ENCODE results near the gene FERMT1. TPM values are rescaled to one million over a fixed set of nuclear protein-coding genes. Genes with fewer than 3 reads are reported as not detected.

The FERMT1 gene
- total RNA-seq, 1 experiment from 2014 or later = 30.1 TPM

DNA sequence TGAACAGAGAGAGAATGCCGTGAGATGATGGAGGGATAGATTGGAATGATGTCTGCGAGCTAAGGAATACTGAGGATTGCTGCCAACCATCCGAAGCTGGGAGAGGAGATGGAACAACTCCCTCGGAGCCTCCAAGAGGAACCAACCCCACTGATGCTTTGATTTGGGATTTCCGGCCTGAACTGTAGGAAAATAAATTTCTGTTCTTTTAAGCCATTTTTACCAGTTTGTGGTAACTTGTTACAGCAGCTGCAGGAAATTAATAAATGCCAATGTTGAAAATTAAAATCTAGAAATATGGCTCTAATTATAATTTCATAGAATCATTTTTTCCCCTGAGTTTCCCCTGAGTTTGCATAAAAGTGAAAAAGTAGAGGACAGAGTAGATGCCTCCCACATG lies 83.1 kb downstream of the FERMT1 start:
- ChIA-PET POLR2A (no interaction called here), CTCF (no interaction called here)
- Histone ChIP-seq H3K27me3 (replicated peaks; ENCODE audit: control insufficient read depth, insufficient read depth, low read length) (no peaks in the 10 kb centered on the region), H3K4me1 (no peaks in the 10 kb centered on the region), H3K4me3 (ENCODE audit: low read depth, low read length) (no peak overlapping the region), H3K36me3 (ENCODE audit: control insufficient read depth, insufficient read depth, low read length) (no peaks in the 10 kb centered on the region; the same call in none of the 2 replicates), H3K9me3 (no peaks in the 10 kb centered on the region)
- BruUV-seq (replicated peaks) = TSS peak; percentile 4
- DNase-seq = no peak
- Mint-ChIP-seq H3K9me3 (ENCODE audit: unreplicated experiment) (no peaks in the 10 kb centered on the region), H3K27me3 (ENCODE audit: insufficient read depth, unreplicated experiment) (no peaks in the 10 kb centered on the region), H3K4me3 (ENCODE audit: unreplicated experiment) (no peak overlapping the region), H3K36me3 (ENCODE audit: insufficient read depth, unreplicated experiment) (peaks cover 90% of the 10 kb centered on the region), H3K4me1 (ENCODE audit: low read depth, unreplicated experiment) (peaks cover 2% of the 10 kb centered on the region), H3K27ac (ENCODE audit: unreplicated experiment) (peak overlapping the region; percentile 57)
- TF ChIP-seq, protein P1, sequence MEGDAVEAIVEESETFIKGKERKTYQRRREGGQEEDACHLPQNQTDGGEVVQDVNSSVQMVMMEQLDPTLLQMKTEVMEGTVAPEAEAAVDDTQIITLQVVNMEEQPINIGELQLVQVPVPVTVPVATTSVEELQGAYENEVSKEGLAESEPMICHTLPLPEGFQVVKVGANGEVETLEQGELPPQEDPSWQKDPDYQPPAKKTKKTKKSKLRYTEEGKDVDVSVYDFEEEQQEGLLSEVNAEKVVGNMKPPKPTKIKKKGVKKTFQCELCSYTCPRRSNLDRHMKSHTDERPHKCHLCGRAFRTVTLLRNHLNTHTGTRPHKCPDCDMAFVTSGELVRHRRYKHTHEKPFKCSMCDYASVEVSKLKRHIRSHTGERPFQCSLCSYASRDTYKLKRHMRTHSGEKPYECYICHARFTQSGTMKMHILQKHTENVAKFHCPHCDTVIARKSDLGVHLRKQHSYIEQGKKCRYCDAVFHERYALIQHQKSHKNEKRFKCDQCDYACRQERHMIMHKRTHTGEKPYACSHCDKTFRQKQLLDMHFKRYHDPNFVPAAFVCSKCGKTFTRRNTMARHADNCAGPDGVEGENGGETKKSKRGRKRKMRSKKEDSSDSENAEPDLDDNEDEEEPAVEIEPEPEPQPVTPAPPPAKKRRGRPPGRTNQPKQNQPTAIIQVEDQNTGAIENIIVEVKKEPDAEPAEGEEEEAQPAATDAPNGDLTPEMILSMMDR (IDR thresholded peaks at IDR 0.05; ENCODE audit: insufficient read depth in 1 of 2, low read depth in 1 of 2, low read length in 1 of 2, severe bottlenecking in 1 of 2, unreplicated experiment in 1 of 2) = no peak
- intact Hi-C loops (cut with micrococcal nuclease; ENCODE audit: unreplicated experiment) = loop anchor here (5.0 kb wide), 1 partner anchor 38 kb away; no protein-coding TSS in a partner anchor

DNA sequence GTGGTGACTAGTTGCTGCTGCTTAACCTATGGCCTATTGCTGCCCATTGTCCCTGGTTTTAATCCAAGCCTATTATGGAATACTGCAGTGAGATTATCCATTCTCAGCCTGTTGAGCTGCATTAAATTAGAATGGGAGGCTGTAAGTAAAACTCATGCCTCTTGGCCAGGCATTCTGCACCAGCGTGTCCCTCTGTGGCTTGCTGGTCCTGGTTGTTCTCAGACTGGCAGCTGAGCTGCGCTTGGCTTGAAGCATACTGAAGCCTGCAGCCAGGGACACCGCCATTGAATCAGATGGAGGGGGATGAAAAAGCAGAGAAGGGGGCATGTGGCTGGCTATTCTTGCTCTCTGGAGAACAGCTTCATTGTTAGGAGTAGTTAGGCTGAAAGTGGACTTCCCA lies 84.6 kb downstream of the FERMT1 start:
- Mint-ChIP-seq H3K9me3 (ENCODE audit: unreplicated experiment) (no peaks in the 10 kb centered on the region), H3K27ac (ENCODE audit: unreplicated experiment) (no peak overlapping the region), H3K27me3 (ENCODE audit: insufficient read depth, unreplicated experiment) (no peaks in the 10 kb centered on the region), H3K36me3 (ENCODE audit: insufficient read depth, unreplicated experiment) (peaks cover 90% of the 10 kb centered on the region), H3K4me3 (ENCODE audit: unreplicated experiment) (no peak overlapping the region), H3K4me1 (ENCODE audit: low read depth, unreplicated experiment) (peaks cover 6% of the 10 kb centered on the region)
- H3K4me1 ChIP-seq = no peaks in the 10 kb centered on the region
- TF ChIP-seq, protein P1 (IDR thresholded peaks at IDR 0.05; ENCODE audit: insufficient read depth in 1 of 2, low read depth in 1 of 2, low read length in 1 of 2, severe bottlenecking in 1 of 2, unreplicated experiment in 1 of 2) = no peak
- ChIA-PET CTCF (no interaction called here), POLR2A (no interaction called here)
- intact Hi-C loops (cut with micrococcal nuclease; ENCODE audit: unreplicated experiment) = no loop called here
- no peak overlapping the region for H3K4me3 ChIP-seq (ENCODE audit: low read depth, low read length)
- no peaks in the 10 kb centered on the region for H3K27me3 ChIP-seq (replicated peaks; ENCODE audit: control insufficient read depth, insufficient read depth, low read length)
- H3K9me3 ChIP-seq = no peaks in the 10 kb centered on the region
- BruUV-seq (replicated peaks) = no TSS peak
- no peak for DNase-seq
- H3K36me3 ChIP-seq (ENCODE audit: control insufficient read depth, insufficient read depth, low read length) = peaks cover 3% of the 10 kb centered on the region

DNA sequence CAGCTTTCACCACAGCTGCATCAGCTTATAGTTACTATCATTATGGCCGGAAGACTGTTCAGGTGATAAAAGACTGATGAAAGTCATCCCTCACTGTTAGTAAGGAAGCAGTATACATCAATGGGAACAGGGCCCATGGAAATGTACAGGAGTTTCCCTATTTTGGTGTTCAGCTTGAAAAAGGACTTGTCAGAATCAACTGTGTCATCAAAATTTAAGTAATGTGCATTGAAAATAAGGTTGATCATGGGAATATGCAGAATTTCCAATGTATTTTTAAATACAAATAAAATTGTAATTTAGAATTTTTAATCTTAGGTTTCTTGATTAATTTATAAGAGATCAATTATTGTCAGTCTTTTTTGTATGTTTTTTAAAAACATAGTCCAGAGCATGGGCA lies 85.7 kb downstream of the FERMT1 start:
- peaks cover 3% of the 10 kb centered on the region; the same call in 1 of the 2 replicates for H3K36me3 ChIP-seq (ENCODE audit: control insufficient read depth, insufficient read depth, low read length)
- intact Hi-C loops (cut with micrococcal nuclease; ENCODE audit: unreplicated experiment) = no loop called here
- TF ChIP-seq, protein P1 (IDR thresholded peaks at IDR 0.05; ENCODE audit: insufficient read depth in 1 of 2, low read depth in 1 of 2, low read length in 1 of 2, severe bottlenecking in 1 of 2, unreplicated experiment in 1 of 2) = no peak
- no peaks in the 10 kb centered on the region for H3K9me3 ChIP-seq
- Mint-ChIP-seq H3K27me3 (ENCODE audit: insufficient read depth, unreplicated experiment) (no peaks in the 10 kb centered on the region), H3K4me3 (ENCODE audit: unreplicated experiment) (no peak overlapping the region), H3K27ac (ENCODE audit: unreplicated experiment) (no peak overlapping the region), H3K36me3 (ENCODE audit: insufficient read depth, unreplicated experiment) (peaks cover 90% of the 10 kb centered on the region), H3K4me1 (ENCODE audit: low read depth, unreplicated experiment) (peaks cover 6% of the 10 kb centered on the region), H3K9me3 (ENCODE audit: unreplicated experiment) (no peaks in the 10 kb centered on the region)
- H3K4me1 ChIP-seq = no peaks in the 10 kb centered on the region
- DNase-seq = no peak
- BruUV-seq (replicated peaks) = no TSS peak
- no peaks in the 10 kb centered on the region for H3K27me3 ChIP-seq (replicated peaks; ENCODE audit: control insufficient read depth, insufficient read depth, low read length)
- no peak overlapping the region for H3K4me3 ChIP-seq (ENCODE audit: low read depth, low read length)
- ChIA-PET CTCF (no interaction called here), POLR2A (no interaction called here)
